RWPE1 (cell line): ENCODE data around the gene RUVBL1.

Experiments used
- CTCF ChIA-PET: fragments of 350-600 bp; sonication (Branson Sonifier 250); formaldehyde crosslinking; extraction: SDS; loops from one replicate; lab custom pipeline; 2021; lab: Yijun Ruan, JAX
- POLR2A ChIA-PET: fragments of 400-600 bp; formaldehyde crosslinking; extraction: SDS; loops from one replicate; lab custom pipeline; 2020; ENCODE audit warnings: antibody characterized with exemption; ENCODE audit not compliant: low non-redundant PET; lab: Yijun Ruan, JAX
- DNase-seq: peaks from one replicate; pipeline ENCODE4 v3.0.0; 2012; ENCODE audit warnings: low spot score
- H3K27ac ChIP-seq: fragments of 450-650 bp; 2 replicates; pipeline ENCODE4 v1.5.1; 2017
- CTCF ChIP-seq: fragments of 450-650 bp; conservative IDR thresholded peaks from 2 replicates; pipeline ENCODE4 v1.5.1; 2017; ENCODE audit warnings: low read depth, mild to moderate bottlenecking

RUVBL1 gene

GRCh38 chr3:128073185-128073725 is 50.4 kb downstream of the RUVBL1 start:
- CTCF ChIA-PET: interaction anchor here (0.6 kb wide), 1 partner anchor 20 kb away, joined by 4 read pairs; no protein-coding TSS in a partner anchor
- H3K27ac ChIP-seq: peak overlapping the region; percentile 61
- no peak for TF ChIP-seq CTCF
- no peak for DNase-seq
- POLR2A ChIA-PET: no interaction called here

GRCh38 chr3:128072454-128073184 is 51.0 kb downstream of the RUVBL1 start:
- peak overlapping the region; percentile 61 for H3K27ac ChIP-seq
- no peak for DNase-seq
- TF ChIP-seq CTCF: no peak
- ChIA-PET POLR2A (no interaction called here), CTCF (no interaction called here)

GRCh38 chr3:128071771-128072453 is 51.7 kb downstream of the RUVBL1 start:
- TF ChIP-seq CTCF: no peak
- CTCF ChIA-PET: no interaction called here
- POLR2A ChIA-PET: no interaction called here
- H3K27ac ChIP-seq: peak overlapping the region; percentile 61
- DNase-seq: no peak

GRCh38 chr3:128070898-128071591 is 52.6 kb downstream of the RUVBL1 start:
- CTCF ChIA-PET: no interaction called here
- no peak for TF ChIP-seq CTCF
- POLR2A ChIA-PET: no interaction called here
- H3K27ac ChIP-seq: peak overlapping the region; percentile 61
- no peak for DNase-seq

GRCh38 chr3:128069271-128069670 is 54.3 kb downstream of the RUVBL1 start:
- peak overlapping the region; percentile 30; the same call in 1 of the 2 replicates for H3K27ac ChIP-seq
- POLR2A ChIA-PET: no interaction called here

More at GRCh38 chr3:128069271-128069670, 54.3 kb downstream of the RUVBL1 start:
- no peak for DNase-seq
- CTCF ChIA-PET: interaction anchor here (0.5 to 0.9 kb wide), 2 partner anchors 539 to 548 kb away, joined by 3 to 5 read pairs; no protein-coding TSS in a partner anchor
- TF ChIP-seq CTCF: no peak
